Esophagus squamous epithelium (tissue), 5 donors: ENCODE results near the gene LRP5. TPM values are rescaled to one million over a fixed set of nuclear protein-coding genes. Genes with fewer than 3 reads are reported as not detected.
"Not testable (repeated sequence)": the region's sequence is repeated elsewhere in the genome, so short reads cannot be mapped to it uniquely, and the experiment has no call there.

Experiments
- DNase-seq: peaks from one replicate; lab custom pipeline; 2025; lab: John Stamatoyannopoulos, UW
- H3K27ac ChIP-seq, 4 donors: fragments of 200-600 bp; sonication (generic); one replicate each; pipeline ENCODE4 v1.5.1; 2016 to 2019; ENCODE audit warnings: mild to moderate bottlenecking in 1 of 4
- H3K27me3 ChIP-seq, 4 donors: fragments of 200-600 bp; sonication (generic); 1 replicate in 3 of 4; 2 replicates in 1 of 4; pipeline versions ENCODE4 v1.5.1 to v1.6.0; 2017 to 2021; ENCODE audit warnings: antibody characterized with exemption in 1 of 4
- H3K36me3 ChIP-seq, 3 donors: fragments of 200-600 bp; sonication (generic); one replicate each; pipeline ENCODE4 v1.5.1; 2016 to 2019
- H3K4me1 ChIP-seq, 3 donors: fragments of 200-600 bp; sonication (generic); one replicate each; pipeline ENCODE4 v1.5.1; 2017 to 2019
- H3K4me3 ChIP-seq, 4 donors: fragments of 200-600 bp; sonication (generic); 1 replicate in 3 of 4; 2 replicates in 1 of 4; pipeline ENCODE4 v1.5.1; 2016 to 2019; ENCODE audit warnings: mild to moderate bottlenecking in 2 of 4, moderate library complexity in 1 of 4
- H3K9me3 ChIP-seq, 3 donors: fragments of 200-600 bp; sonication (generic); one replicate each; pipeline ENCODE4 v1.5.1; 2016 to 2019
- POLR2A ChIP-seq, 4 donors: fragments of 450-650 bp; IDR thresholded peaks; one replicate each; pipeline ENCODE4 v1.6.1; 2017; ENCODE audit warnings: antibody characterized with exemption in 4 of 4, mild to moderate bottlenecking in 4 of 4, moderate library complexity in 3 of 4
- WGBS, 2 donors: methylation state at CpG; one replicate each; pipeline ENCODE4 v1.1.5; 2018; 5-methylcytosine and 5-hydroxymethylcytosine counted together
- intact Hi-C: fragments of 100-400 bp; cut with DNase I; formaldehyde crosslinking; loops from one replicate; pipeline ENCODE4 v1.15.0; 2022
- total RNA-seq, 4 donors: library from RNA; depleted of rRNA; stranded (reverse); fragments of >200 nt; gene quantifications; one replicate each; pipeline ENCODE4 v1.1.0, GENCODE V29; 2016
- TF ChIP-seq, protein P1 (sequence below), 6 experiments: fragments of 450-650 bp in 4 of 6; fragments of 200-600 bp in 2 of 6; sonication (generic) in 2 of 6; IDR thresholded peaks; one replicate each; pipeline ENCODE4 v1.5.1; 2016 to 2019; ENCODE audit warnings: antibody characterized with exemption in 6 of 6, mild to moderate bottlenecking in 4 of 6, moderate library complexity in 4 of 6
- donor health status: DM: yes; HTN: yes; CAD: no.

The LRP5 gene
- total RNA-seq, 4 donors from 2014 or later = 13.7 to 24.0 (median 20.9) TPM

DNA sequence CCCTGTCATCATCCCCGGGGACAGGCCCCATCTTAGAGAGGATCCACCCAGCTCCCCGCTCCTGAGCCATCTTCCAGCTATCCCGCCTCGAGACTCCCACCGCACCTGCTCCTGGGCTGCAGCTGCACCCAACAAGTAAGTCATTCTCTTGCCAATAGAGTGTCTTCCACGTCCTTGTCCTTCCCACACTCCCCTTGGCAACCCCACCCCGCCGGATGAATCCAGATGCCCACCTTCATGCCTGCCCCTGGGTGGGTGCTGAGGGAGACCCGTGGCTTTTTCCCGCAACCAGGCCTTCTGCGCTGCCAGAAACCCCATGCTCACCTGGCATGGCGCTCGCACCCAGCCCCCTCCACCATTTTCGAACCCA, 29.5 kb upstream of the LRP5 start:
- WGBS, 2 donors = 95% methylated on average over 14 of the region's 14 CpGs
- Histone ChIP-seq H3K4me1 (peaks cover 0 to 19% (median 0%) of the 10 kb centered on the region in 3 donors), H3K27me3 (peaks cover 0 to 4% (median 0%) of the 10 kb centered on the region in 4 donors), H3K36me3 (no peaks in the 10 kb centered on the region), H3K9me3 (no peaks in the 10 kb centered on the region), H3K27ac (no peak overlapping the region), H3K4me3 (no peak overlapping the region)
- TF ChIP-seq POLR2A (IDR thresholded peaks at IDR 0.05) = no peak
- TF ChIP-seq, protein P1, sequence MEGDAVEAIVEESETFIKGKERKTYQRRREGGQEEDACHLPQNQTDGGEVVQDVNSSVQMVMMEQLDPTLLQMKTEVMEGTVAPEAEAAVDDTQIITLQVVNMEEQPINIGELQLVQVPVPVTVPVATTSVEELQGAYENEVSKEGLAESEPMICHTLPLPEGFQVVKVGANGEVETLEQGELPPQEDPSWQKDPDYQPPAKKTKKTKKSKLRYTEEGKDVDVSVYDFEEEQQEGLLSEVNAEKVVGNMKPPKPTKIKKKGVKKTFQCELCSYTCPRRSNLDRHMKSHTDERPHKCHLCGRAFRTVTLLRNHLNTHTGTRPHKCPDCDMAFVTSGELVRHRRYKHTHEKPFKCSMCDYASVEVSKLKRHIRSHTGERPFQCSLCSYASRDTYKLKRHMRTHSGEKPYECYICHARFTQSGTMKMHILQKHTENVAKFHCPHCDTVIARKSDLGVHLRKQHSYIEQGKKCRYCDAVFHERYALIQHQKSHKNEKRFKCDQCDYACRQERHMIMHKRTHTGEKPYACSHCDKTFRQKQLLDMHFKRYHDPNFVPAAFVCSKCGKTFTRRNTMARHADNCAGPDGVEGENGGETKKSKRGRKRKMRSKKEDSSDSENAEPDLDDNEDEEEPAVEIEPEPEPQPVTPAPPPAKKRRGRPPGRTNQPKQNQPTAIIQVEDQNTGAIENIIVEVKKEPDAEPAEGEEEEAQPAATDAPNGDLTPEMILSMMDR (IDR thresholded peaks at IDR 0.05) = no peak
- intact Hi-C loops = no loop called here
- no peak for DNase-seq

DNA sequence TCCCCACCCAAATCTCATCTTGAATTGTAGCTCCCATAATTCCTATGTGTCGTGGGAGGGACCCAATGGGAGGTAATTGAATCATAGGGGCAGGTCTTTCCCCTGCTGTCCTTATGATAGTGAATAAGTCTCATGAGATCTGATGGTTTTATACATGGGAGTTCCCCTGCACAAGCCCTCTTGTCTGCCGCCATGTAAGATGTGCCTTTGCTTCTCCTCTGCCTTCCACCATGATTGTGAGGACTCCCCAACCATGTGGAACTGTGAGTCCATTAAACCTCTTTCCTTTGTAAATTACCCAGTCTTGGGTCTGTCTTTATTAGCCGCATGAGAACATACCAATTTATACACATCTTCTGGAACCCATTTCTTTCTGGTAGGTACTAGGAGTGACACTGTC, 27.8 kb upstream of the LRP5 start:
- H3K27ac ChIP-seq, H3K27me3 ChIP-seq, H3K36me3 ChIP-seq, intact Hi-C loops, DNase-seq, H3K9me3 ChIP-seq, H3K4me3 ChIP-seq: not testable (repeated sequence)
- peaks cover 0 to 19% (median 0%) of the 10 kb centered on the region in 3 donors for H3K4me1 ChIP-seq
- WGBS, 2 donors = 79 to 87% methylated on average over 3 of the region's 3 CpGs

DNA sequence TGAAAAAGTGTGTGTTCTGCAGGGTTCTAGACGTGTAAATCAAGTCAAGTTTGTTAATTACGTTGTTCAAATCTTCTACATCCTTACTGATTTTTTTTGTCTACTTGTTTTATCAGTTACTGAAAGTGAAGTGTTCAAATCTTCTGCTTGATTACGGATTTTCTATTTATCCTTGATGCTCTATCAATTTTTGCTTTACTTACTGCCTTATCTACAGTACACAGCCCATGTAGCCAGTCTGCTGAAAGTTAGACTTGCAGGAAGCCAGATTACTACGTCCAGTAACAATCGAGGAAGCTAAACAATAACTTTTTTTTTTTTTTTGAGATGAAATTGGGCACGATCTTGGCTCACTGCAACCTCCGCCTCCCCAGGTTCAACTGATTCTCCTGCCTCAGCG, 25.0 kb upstream of the LRP5 start:
- H3K4me1 ChIP-seq = peaks cover 0 to 10% (median 0%) of the 10 kb centered on the region in 3 donors
- H3K4me3 ChIP-seq = no peak overlapping the region
- intact Hi-C loops = no loop called here
- WGBS, 2 donors = 46 to 62% methylated on average over 8 of the region's 8 CpGs
- no peaks in the 10 kb centered on the region for H3K36me3 ChIP-seq
- peaks cover 0 to 4% (median 0%) of the 10 kb centered on the region in 4 donors for H3K27me3 ChIP-seq
- TF ChIP-seq, protein P1 (IDR thresholded peaks at IDR 0.05) = no peak
- TF ChIP-seq POLR2A (IDR thresholded peaks at IDR 0.05) = no peak
- no peaks in the 10 kb centered on the region for H3K9me3 ChIP-seq
- DNase-seq = no peak
- no peak overlapping the region for H3K27ac ChIP-seq

DNA sequence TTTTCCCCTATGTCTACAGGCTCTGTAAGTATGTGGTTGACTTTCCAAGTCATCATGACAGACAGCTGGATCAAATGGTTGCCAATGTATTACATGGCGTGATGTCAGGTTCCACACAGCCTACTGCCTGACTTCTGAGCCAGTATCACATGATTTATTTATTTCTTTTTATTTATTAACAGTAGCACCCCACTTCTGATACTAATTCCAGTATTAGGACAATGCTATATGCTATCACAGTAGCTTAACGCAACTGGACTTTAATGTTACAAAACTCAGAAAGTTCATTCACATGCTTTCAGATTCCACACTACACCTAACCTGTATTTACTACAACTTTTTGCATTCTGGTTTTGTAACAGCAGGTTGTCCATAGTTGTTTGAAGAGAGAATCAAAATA, 22.9 kb upstream of the LRP5 start:
- Histone ChIP-seq H3K4me1 (peaks cover 0 to 8% (median 0%) of the 10 kb centered on the region in 3 donors), H3K4me3 (no peak overlapping the region), H3K36me3 (no peaks in the 10 kb centered on the region), H3K9me3 (no peaks in the 10 kb centered on the region), H3K27ac (no peak overlapping the region), H3K27me3 (no peaks in the 10 kb centered on the region)
- intact Hi-C loops = no loop called here
- WGBS, 2 donors = 85 to 94% methylated on average over 2 of the region's 2 CpGs
- no peak for DNase-seq
- TF ChIP-seq, protein P1 (IDR thresholded peaks at IDR 0.05) = no peak
- no peak for TF ChIP-seq POLR2A (IDR thresholded peaks at IDR 0.05)

DNA sequence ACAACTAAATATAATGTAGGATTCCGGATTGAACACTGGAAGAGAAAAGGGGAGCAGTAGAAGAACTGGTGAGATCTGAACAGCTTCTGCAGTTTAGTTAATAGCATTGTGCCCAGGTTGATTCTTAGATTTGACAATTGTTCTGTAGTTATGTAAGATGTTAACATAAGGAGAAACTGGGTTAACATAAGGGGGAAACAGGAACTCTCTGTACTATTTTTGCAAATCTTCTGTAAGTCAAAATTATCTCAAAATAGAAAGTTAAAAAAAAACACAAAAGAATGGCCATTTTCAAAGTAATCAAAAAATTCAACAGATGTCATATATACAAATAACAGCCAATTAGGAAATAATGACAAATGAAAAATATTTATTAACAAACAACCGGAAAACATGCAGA, 18.7 kb upstream of the LRP5 start:
- intact Hi-C loops = no loop called here
- peaks cover 0 to 8% (median 0%) of the 10 kb centered on the region in 4 donors for H3K27me3 ChIP-seq
- no peak for DNase-seq
- no peaks in the 10 kb centered on the region for H3K36me3 ChIP-seq
- no peak for TF ChIP-seq POLR2A (IDR thresholded peaks at IDR 0.05)
- TF ChIP-seq, protein P1 (IDR thresholded peaks at IDR 0.05) = no peak
- H3K27ac ChIP-seq = no peak overlapping the region
- H3K4me3 ChIP-seq = no peak overlapping the region
- 62 to 84% methylated on average over 2 of the region's 2 CpGs for WGBS, 2 donors
- H3K9me3 ChIP-seq = no peaks in the 10 kb centered on the region
- H3K4me1 ChIP-seq = peaks cover 5 to 14% (median 9%) of the 10 kb centered on the region in 3 donors

DNA sequence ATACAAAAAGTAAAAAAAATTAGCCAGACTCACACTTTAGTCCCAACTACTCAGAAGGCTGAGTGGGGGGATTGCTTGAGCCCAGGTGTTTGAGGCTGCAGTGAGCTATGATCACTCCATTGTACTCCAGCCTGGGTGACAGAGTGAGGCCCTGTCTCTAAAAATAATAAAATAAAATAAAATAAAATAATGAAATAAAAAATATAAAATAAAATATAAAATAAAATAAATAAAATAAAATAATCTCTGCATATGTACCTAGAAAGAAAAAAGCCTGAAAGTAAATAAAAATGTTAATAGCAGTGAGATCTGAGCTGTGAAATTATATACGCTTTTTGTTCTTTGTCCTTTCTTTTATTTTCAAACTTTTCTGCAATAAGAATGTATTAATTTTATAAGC, 17.1 kb upstream of the LRP5 start:
- DNase-seq = no peak
- Histone ChIP-seq H3K4me3 (no peak overlapping the region), H3K27ac (no peak overlapping the region), H3K9me3 (no peaks in the 10 kb centered on the region), H3K36me3 (no peaks in the 10 kb centered on the region), H3K27me3 (peaks cover 0 to 10% (median 0%) of the 10 kb centered on the region in 4 donors), H3K4me1 (peaks cover 5 to 14% (median 9%) of the 10 kb centered on the region in 3 donors)
- TF ChIP-seq POLR2A (IDR thresholded peaks at IDR 0.05) = no peak
- TF ChIP-seq, protein P1 (IDR thresholded peaks at IDR 0.05) = no peak
- WGBS, 2 donors = 94 to 100% methylated on average over 1 of the region's 1 CpG
- intact Hi-C loops = no loop called here
